NCI-H1436 (cell line): ENCODE measurements around the gene SGTA.

ENCODE experiments used
- DNase-seq: peaks from one replicate; lab custom pipeline; 2025; lab: John Stamatoyannopoulos, UW

SGTA gene

DNA sequence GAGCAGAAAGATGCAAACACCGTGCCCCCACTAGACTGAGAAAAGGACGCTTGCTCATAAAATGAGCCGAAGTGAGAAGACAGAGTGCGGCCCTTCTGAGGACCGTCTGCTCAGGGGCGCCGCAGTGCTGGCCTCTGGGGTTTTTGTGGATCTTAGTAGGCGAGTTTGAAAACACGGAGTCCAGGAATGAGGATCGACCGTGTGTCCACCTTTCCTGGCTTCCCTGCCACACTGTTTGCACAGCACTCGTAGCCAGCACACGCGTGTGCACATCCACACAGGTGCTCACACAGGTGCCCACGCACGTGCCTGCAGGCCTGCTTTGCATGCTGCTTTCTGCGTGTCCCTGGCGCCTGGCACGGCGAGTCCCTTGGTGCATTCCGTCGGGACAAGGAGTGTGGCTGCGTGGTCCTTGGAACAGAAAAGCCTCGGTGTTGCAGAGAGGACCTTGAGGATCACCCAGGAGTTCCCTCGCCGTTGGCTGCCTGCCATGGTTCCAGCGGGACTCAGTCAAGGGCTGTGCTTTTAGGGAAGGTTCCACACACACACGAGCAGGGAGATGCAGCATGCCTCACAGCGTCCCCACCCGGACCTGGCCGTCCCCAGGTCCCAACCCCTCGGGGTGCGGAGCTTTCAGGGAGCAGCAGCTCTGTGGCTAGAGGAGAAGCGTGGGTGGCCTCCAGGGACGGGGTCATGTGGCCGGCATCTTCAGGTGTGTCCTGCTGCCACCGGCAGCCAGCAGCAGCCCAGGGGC, 26.5 kb upstream of the SGTA start:
- no peak for DNase-seq

GRCh38 chr19:2808129-2808941, 25.3 kb upstream of the SGTA start:
- no peak for DNase-seq

DNA sequence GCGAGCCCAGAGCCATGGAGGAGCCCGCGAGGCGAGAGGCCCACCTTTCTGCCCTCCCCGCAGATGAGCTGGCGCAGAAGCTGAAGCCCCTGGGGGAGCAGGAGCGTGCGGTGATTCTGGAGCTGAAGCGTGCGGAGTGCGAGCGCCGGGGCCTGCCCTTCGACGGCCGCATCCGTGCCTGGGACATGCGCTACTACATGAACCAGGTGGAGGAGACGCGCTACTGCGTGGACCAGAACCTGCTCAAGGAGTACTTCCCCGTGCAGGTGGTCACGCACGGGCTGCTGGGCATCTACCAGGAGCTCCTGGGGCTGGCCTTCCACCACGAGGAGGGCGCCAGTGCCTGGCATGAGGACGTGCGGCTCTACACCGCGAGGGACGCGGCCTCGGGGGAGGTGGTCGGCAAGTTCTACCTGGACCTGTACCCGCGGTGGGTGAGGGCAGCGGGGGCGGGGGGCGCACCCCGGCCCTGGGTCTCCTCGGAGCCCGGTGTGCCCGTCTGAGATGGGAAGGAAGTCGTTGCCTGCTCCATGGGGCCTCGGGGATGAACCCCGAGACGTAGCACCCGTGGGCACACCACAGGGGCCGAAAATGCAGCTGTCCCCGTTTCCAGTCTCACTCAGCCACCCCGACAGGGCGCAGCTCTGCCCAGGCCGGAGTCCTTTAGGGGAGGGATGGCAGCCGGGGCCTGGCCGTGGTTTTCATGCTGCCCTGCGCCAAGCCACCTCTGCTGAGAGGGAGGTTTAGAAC, 24.5 kb upstream of the SGTA start:
- DNase-seq, result no peak

- DNase-seq, result no peak
These were observed 23.8 kb upstream of the SGTA start for GRCh38 chr19:2806736-2807378.

- no peak for DNase-seq
These were observed 23.0 kb upstream of the SGTA start for GRCh38 chr19:2805991-2806649.

GRCh38 chr19:2805261-2805900, 22.3 kb upstream of the SGTA start:
- no peak for DNase-seq

GRCh38 chr19:2804156-2805004, 21.3 kb upstream of the SGTA start:
- no peak for DNase-seq

GRCh38 chr19:2803486-2804155, 20.5 kb upstream of the SGTA start:
- no peak for DNase-seq

GRCh38 chr19:2802826-2803225, 19.8 kb upstream of the SGTA start:
- no peak for DNase-seq

DNA sequence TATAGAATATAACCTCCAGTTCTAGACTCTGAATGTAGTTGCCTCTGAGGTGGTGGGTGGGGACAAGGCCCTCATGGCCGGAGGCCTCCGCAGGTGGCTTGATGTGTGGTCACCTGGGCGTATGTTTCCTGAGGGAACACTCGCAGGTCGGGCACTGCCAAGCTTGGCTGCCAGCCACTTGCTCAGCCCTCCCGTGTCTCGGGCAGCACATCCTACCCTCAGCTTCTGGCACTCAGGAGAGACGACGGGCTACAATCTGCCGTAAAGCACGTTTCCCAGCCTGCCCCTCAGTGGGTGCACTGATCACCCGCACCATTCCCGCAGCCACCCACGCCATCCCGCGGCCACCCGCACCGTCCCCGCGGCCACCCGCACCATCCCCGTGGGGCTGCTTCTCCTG, 17.4 kb upstream of the SGTA start:
- no peak for DNase-seq

DNA sequence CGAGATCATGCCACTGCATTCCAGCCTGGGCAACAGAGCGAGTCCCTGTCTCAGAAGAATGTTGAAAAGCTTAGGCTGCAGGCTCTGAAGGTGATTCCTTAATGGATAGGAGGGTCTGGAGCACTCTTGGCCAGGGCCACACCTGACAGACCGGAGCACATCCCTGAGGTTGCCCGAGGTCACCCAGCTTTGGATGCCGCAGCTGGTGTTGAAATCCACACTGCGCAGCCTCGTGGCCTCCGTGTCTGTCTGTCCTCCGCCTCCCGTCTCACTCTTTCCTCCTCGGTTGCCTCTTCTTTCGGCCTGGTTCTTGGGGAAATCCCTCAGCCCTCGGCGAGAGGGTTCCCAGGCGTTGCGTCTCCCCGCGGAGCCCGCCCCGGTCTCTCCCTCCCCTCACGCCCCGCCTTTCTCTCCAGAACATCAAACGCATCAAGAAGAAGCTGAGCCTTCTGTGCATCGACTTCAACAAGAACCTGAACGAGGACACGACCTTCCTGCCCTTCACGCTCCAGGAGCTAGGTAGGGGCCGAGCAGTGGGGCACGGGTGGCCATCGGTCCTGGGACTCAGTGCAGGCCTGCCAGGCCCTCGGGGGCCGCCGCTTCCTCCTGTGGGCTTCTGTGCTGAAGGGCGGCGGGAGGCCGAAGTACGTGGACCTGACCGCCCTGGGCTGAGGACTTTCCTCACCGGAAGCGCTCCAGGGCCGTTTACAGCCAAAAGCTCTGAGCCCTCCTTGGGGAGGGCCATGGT, 16.4 kb upstream of the SGTA start:
- no peak for DNase-seq

DNA sequence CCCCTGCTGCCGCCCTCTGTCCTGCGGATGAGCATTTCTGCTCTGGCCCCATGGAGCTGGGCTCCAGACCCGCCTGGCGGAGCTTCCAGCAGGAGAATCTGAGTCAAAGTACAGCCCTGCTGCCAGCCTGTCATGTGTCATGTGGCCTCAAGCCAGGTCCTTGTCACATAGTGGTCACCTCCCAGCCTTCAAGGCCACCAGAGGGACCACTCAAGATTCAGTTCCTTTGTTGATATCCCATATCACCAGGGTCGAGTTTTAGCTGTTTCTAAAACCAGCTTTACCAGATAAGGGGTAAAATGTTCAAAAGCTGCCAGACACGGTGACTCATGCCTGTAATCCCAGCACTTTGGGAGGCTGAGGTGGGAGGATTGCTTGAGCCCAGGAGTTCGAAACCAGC, 15.7 kb upstream of the SGTA start:
- DNase-seq, result no peak

DNA sequence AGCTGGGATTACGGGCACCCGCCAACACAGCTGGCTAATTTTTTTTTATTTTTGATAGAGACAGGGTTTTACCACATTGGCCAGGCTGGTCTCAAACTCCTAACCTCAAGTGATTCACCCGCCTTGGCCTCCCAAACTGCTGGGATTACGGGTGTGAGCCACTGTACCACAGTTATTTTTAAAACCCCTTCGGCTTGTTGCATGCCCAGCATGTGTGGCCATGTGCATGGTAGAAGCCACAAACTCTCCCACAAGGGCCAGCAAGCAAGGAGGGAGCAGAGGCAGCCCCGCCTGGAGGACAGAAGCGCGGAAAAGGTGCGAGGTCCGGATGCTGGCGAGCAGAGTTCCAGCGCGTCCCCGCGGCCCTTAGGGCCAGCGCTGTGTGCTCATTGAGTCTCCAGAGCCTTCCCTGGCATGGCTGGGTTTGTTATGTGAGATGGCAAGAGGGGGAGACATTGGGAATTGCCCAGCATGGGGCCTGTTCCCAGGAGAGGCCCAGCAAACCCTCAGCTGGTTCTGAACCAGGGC, 15.1 kb upstream of the SGTA start:
- no peak for DNase-seq

DNA sequence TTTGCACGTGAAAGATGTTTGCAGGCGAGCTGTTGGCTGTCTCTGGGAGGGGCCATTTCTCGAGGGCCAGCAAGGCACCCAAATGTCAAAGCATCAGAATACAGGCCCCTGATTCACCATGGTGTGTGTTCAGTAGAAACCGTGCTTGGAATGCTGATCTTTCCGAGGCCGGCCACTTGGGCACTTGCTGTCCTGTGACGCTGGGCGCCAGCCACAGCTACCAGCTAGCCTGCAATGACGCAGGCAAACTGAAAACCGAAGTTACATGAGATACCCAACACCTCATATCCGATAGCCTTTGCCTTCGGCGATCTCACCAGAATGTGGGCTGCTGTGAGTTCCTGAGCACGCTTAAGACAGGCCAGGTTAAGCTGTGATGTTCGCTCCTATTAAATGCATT, 14.2 kb upstream of the SGTA start:
- DNase-seq, result no peak

GRCh38 chr19:2796659-2797266, 13.7 kb upstream of the SGTA start:
- no peak for DNase-seq

- no peak for DNase-seq
These were observed 13.0 kb upstream of the SGTA start for GRCh38 chr19:2795827-2796658.

DNA sequence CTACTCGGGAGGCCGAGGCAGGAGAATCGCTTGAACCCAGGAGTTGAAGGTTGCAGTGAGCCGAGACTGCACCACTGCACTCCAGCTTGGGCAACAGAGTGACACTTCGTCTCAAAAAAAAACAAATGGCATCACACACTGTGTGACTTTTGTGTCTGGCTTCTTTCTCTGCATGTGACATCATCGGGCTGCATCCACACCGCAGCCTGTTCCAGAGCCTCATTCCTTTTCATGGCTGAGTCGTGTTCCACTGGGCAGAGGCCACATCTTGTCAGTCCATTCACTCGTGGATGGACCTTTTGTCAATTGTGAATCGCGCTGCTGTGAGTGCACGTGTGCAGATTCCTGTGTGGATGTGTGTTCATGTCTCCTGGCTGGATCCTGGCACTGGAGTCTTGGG, 10.5 kb upstream of the SGTA start:
- DNase-seq, result no peak
